HUDEP-2 (cell line): ENCODE data around the gene RAP1GAP.
A peak's percentile ranks its signal among the peaks of the same experiment; 100 is the strongest.

ENCODE experiments used
- DNase-seq, 76 experiments: peaks; one replicate each; lab custom pipeline; 2025; ENCODE audit not compliant: unreplicated experiment in 76 of 76; lab: John Stamatoyannopoulos, UW

Gene RAP1GAP

DNA sequence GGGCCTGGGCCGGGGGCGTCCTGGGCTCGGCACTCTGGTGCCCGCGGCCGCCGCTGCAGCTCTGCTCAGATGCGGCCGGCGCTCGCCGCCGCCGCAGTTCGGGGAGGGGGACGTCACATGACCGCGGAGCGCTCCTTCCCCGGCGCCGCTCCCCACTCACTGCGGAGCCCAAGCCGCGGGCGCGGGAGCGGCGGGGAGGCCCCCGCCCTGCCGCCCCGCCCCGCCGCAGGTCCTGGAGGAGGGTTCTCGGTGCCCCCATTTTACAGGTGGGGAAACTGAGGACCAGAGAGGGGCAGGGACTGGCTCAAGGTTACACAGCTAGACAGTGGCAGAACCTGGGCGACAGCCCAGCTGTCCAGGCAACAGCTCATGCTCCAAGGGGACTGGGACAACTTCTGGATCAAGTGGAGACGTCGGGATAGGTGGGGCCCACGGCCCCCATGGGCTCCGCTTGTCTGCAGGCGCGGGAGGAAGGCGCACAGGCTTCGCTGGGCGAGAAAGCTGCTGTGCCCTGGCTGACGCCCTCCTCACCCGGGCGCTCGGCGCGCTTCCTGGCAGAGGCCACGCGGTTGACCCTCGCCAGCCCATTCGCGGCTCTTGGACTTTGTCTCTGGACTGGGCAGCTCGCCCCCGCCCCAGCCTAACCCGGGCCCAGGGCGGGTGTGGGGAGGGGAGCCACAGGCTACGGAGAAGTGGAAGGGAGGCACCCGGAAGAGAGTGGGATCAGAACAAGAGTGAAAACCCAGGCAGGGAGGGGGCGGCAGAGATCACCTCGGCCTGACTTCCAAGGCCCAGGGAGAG, at the start of gene RAP1GAP:
TSS of gene RAP1GAP (minus strand) at position 100 of the 801 bp plus-strand sequence. CDS start 49,325 bp downstream, outside the sequence.
- peak in 59 of 76 experiments; percentile 6 to 76 (median 43) for DNase-seq

DNA sequence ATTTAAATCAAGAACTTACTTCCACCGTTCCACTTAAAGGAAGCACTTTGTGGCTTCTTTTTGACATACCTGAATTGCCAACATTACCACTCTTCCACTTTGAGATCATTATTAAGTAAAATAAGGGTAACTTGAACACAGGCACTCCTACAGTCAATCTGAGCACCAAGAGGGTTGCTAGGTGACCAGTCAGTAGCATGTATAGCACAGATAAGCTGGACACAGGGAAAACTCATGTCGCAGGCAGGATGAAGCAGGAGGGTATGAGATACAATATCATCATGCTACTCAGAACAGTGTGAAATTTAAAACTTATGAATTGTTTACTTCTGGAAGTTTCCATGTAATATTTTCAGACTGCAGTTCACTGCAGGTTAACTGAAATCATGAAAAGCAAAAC, 47.0 kb upstream of the RAP1GAP start:
- DNase-seq: peak in 1 of 76 experiments; percentile 4

DNA sequence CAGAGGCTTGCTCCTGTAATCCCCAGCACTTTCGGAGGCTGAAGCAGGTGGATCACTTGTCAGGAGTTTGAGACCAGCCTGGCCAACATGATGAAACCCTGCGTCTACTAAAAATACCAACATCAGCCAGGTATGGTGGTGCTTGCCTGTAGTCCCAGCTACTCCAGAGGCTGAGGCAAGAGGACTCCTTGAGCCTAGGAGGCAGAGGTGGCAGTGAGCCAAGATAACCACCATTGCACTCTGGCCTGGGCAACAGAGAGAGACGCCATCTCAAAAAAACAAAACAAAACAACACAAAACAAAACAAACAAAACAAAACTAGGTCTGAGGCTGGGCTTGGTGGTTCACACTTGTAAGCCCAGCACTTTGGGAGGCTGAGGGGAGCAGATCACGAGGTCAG, 38.7 kb upstream of the RAP1GAP start:
- peak in 1 of 76 experiments; percentile 9 for DNase-seq

DNA sequence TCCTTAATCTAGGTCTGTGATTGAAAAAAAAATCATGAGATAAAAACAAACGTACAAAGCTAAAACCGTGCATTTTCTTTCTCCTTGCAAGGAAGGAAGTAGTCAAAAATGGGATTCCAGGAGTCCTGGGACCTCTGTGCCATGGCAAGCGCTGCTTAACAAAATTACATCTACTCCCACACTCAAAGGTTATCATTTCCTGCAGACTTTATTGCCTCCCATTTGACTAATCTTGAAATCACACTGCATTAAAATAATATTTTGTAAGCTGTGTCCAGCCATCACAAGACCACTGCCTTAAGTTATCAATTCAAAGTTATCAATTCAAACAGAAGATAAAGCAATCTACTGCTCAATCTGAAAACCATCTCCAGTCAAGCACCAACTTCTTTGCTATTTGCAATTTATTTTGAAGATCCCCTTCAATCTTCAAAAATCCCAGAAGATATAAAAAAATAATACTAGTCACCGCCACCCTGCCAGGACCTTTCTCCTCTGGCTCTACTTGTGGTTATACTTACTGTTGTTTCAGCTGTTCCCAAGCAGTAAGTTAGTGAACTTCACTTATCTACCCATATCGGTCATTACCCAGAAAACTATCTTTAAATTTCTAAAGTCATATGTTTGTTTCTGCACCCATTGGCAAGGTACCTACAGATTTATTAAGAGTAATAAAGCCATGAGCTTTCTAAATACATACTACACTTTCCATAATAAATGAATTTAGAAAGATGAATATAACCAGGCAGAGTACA, 38.1 kb upstream of the RAP1GAP start:
- no peak for DNase-seq

- no peak for DNase-seq
Observed at GRCh38 chr1:21706151-21706835, 37.1 kb upstream of the RAP1GAP start.

GRCh38 chr1:21705303-21705980, 36.3 kb upstream of the RAP1GAP start:
- DNase-seq: no peak

- DNase-seq: no peak
Observed at GRCh38 chr1:21704145-21704544, 35.0 kb upstream of the RAP1GAP start.

- DNase-seq: peak in 44 of 76 experiments; percentile 5 to 62 (median 38)
Observed at GRCh38 chr1:21703318-21703963, 34.3 kb upstream of the RAP1GAP start.

DNA sequence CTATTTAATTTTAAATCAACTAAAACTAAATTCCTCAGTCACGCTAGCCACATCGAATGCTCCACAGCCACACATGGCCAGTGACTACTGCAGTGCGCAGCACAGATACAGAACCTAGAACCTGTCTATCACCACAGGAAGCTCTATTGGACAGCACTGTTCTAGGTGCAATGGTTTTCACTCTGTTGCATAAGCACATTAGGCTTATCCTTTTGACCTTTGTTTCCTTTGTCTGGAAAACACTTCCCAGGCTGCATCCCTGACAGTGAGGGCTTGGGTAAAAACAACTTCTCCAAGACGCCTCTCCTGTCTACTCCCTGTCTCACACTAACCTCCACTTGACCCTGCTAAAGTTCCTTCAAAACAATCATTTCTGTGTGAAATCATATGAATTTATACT, 33.6 kb upstream of the RAP1GAP start:
- no peak for DNase-seq

GRCh38 chr1:21701401-21701800, 32.2 kb upstream of the RAP1GAP start:
- no peak for DNase-seq

GRCh38 chr1:21700094-21700493, 30.9 kb upstream of the RAP1GAP start:
- no peak for DNase-seq

DNA sequence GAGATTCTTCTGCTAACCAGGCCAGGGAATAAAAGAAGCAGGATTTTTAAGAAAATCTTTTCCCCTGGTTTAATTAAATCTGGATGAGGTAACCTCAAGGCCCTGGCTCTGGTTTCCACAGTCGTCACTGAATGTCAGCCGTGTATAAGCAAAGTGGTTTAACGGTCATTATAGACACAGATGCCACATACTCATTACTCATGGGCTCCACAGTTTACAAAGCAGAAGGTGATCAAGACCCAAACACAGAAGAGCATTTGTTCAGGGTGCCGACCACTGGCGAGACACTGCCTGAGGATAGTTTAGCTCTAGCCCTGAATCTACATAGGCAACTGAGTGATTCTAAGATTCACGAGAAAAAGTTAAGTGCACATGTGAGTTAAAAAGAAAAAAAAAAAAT, 27.8 kb upstream of the RAP1GAP start:
- no peak for DNase-seq

DNA sequence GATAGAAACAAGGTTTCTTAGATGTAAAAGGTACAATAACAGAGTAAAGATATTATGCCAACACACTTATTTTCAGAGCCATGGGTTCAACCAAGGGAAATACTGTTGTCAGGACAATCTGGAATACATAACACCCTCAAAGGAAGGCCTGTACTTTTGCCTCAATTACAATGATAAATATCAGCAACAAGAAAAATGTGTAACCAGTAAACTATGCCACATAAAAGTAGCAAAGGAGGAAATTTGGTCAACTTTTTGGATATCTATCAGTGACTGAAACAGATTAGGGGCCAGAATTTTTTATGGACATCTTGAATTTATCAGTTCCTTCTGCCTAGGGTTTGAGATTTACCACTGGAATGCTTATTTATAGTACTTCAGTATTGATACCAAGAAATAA, 24.6 kb upstream of the RAP1GAP start:
- DNase-seq: no peak

- DNase-seq: no peak
Observed at GRCh38 chr1:21691739-21692138, 22.6 kb upstream of the RAP1GAP start.

DNA sequence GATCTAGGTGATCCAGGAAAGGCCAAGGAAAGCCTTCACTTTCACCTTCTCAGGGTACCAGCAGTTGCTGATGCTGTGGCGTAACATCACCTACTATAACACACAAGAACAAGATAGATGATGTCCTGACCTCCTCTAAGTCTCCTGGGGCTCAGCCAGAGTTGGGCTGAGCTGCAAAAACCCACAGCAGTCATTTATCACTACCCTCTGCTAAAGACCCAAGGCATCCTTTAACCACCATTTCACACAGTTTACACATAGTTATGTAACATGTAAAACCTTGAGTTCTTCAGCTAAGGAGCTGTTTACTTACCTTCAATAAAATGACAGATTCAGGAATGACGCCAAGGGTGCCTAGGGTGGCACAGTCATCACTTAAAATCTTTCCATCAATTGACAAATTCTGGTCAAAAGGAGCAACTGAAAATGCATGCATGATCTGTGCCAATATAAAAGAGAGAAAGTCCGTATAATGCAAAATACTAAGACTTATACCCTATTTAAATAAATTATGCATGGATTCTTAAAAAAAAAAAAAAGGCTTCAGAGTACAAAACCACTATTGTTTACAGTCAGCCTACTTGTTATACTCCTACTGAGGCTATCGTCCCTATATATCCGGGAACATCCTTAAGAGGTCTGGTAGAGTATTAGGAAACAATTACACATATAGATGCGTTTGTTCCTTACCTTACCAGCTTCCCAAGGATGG, 20.7 kb upstream of the RAP1GAP start:
- DNase-seq: no peak

- DNase-seq: peak in 41 of 76 experiments; percentile 7 to 71 (median 30)
Observed at GRCh38 chr1:21687081-21687529, 17.9 kb upstream of the RAP1GAP start.

DNA sequence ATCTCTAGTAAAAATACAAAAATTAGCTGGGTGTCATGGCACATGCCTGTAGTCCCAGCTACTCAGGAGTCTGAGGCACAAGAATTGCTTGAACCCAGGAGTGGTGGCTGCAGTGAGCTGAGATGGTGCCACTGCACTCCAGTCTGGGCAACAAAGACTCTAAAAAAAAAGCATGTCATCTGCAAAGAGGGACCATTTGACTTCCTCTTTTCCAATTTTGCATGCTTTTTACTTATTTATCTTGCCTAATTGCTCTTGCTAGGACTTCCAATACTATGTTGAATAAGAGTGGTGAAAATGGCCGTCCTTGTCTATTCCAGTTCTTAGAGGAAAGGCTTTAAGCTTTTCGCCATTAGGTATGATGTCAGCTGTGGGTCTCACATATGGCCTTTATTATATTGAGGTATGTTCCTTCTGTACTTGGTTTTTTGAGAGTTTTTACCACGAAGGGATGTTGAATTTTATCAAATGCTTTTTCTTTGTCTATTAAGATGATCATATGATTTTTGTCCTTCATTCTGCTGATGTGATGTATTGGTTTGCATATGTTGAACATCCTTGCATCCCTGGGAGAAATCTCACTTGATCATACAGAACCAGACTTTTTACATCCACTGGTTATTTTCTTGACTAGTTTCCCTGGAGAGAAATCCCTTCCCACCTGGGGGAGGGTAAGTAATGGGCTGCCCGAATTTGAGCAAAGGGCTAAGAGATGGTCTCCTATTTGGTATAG, 17.0 kb upstream of the RAP1GAP start:
- no peak for DNase-seq

- DNase-seq: no peak
Observed at GRCh38 chr1:21681426-21681825, 12.3 kb upstream of the RAP1GAP start.

- DNase-seq: no peak
Observed at GRCh38 chr1:21680918-21681317, 11.8 kb upstream of the RAP1GAP start.
